GM18505 (cell line): ENCODE results near the gene CAV3.
A peak's percentile ranks its signal among the peaks of the same experiment; 100 is the strongest.

Experiments
- ATAC-seq: cut with Tn5 transposase; IDR thresholded peaks from one replicate; pipeline ENCODE4 v1.9.1; 2021; ENCODE audit not compliant: unreplicated experiment
- POLR2A ChIP-seq: IDR thresholded peaks from 4 replicates; pipeline ENCODE4 v1.6.1; 2011; ENCODE audit warnings: borderline replicate concordance; ENCODE audit not compliant: insufficient read depth, insufficient read length; ENCODE audit errors: extremely low read depth

Gene CAV3

DNA sequence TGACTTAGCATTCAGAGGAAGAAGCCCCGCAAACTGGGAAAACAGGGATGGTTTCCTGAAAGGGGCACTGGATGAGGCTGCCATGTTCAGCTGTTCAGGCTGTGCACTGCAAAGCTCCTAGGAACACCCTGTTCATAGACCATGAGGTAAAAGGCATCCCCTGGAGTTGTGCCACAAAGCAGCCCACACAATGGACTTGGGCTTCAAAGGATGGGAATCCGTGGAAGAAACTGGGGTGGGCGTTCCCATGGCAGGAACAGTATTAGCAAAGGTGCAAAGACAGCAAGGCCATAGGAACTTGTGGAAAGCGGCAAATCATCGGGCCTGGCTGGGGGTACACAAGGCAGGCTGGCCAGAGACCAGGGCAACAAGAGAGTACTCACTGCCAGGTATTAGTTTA lies 26.9 kb downstream of the CAV3 start:
- no peak for TF ChIP-seq POLR2A
- ATAC-seq: no peak

DNA sequence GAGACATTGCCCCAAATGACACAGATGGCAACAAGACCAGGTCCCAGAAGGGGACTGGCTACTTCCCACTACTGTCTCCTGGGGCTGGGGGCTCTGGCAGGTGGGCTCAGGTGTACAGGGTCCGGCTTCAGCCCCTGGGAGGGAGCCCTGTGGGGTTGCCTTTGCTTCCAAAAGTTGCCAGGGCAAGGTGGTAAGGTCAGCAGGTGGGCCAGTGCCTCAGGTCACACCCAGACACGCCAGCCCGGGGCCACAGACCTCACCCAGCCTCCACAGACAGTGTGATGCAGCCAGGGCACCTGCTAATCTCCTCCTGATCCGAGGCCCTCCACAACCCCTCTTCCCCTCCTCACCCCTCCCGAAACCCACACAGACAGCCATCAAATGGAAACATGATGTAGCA lies 28.3 kb downstream of the CAV3 start:
- no peak for ATAC-seq

DNA sequence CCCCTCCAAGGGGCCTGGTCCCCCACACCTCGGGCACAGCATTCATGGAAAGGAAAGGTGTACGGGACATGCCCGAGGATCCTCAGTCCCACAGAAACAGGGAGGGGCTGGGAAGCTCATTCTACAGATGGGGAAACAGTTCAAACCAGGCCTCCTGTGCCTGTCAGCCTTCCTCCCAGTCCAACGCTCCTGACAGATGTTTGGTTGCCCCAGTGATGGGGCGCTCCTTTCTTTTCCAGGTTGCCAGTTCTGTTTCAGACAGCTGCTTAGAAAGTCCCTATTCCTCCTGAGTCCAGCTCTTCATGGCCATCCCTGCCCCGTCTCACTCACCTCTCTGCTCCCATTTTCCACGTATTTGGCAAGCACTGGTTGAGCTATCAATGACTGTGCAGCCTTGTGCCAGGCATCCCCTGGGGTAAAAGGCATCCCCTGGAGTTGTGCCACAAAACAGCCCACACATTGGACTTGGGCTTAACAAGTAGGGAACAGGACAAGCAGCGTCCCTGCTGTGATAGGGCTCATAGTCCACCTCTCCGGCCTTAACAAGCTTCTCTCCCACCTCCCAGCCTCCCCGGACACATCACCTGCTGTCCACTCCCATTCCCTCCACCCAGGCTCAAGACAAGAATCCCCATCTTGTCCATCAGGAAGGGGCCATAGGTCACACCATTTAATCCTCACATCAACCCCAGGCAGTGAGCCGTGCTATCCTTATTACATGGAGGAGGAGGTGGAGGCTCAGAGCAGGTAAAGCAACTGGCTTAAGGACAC lies 29.2 kb downstream of the CAV3 start:
- no peak for ATAC-seq
- TF ChIP-seq POLR2A: no peak

More for the DNA sequence above, 28.3 kb downstream of the CAV3 start:
- no peak for TF ChIP-seq POLR2A

DNA sequence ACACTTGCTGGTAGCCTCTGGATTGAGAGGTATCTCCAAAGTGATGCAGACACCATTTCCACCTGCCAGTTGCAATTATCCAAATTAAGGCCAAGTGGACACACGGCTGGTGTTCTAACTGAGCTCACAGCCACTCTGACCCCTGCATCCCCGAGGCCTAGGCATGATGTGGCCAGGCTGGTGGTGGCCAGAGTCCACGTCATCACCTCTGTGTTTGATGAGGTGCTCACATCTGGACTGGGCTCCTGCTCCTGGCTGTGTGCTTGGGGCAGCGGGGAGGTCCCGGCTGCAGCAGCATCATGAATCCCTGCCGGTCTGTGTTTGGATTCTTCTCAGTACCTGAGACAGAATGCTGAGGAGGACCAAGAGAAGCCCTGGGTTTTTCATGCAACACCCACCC lies 30.9 kb downstream of the CAV3 start:
- ATAC-seq: no peak
- no peak for TF ChIP-seq POLR2A

DNA sequence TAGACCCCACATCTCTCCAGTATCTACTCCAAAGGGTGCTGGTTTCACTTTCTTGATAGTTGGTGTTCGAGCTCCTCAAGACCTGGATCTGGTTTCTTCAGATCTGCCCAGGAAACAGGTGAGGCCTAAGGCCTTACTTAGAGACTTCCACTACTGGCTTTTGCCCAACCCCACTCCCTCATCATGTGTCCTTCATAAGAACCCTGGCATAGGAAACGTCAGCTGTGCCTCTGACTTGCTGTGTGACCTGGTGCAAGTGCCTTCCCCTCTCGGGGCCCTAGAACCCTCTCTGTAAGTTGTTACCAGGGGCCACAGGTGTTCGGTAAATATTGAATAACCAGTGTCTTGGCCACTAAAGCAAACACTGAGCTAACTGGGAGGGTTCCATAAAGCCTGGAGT lies 31.9 kb downstream of the CAV3 start:
- no peak for TF ChIP-seq POLR2A
- no peak for ATAC-seq

DNA sequence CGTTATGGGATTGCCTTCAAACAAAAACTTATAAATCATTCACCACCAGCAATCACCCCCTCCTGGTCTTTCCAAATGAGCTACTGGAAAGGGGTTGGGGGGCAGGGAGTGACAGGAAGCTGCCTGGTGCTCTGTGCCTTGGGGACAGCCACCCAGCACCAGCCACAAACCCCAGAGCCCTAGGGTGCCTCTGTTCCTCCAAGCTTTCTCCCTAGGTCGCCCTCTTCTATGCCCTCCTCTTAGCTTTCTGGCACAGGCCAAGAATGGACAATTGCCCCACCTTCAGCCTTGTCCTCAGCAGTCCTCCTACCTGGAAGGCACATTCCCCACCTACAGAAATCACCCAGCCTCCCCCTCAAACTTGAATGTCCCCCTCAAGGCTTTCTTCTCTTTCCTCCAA lies 32.5 kb downstream of the CAV3 start:
- no peak for ATAC-seq
- no peak for TF ChIP-seq POLR2A

DNA sequence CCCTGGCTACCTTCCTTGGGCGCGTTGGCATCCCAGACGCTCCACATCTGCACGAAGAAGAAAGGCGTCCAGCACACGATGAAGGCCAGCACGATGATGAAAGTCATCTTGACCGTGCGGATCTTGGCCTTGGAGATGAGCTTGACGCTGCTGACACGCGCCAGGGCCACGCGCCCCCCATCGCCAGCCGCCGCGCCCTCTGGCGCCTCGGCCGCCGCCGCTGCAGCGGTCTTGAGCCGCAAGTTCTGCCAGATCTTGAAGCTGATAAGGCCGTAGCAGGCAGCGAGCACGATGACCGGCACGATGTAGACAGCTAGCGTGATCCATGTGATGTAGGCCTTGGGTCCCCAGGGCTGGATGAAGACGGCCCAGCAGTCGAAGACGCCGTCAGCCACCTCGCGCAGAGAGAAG lies 33.7 kb downstream of the CAV3 start:
- no peak for TF ChIP-seq POLR2A
- ATAC-seq: no peak

DNA sequence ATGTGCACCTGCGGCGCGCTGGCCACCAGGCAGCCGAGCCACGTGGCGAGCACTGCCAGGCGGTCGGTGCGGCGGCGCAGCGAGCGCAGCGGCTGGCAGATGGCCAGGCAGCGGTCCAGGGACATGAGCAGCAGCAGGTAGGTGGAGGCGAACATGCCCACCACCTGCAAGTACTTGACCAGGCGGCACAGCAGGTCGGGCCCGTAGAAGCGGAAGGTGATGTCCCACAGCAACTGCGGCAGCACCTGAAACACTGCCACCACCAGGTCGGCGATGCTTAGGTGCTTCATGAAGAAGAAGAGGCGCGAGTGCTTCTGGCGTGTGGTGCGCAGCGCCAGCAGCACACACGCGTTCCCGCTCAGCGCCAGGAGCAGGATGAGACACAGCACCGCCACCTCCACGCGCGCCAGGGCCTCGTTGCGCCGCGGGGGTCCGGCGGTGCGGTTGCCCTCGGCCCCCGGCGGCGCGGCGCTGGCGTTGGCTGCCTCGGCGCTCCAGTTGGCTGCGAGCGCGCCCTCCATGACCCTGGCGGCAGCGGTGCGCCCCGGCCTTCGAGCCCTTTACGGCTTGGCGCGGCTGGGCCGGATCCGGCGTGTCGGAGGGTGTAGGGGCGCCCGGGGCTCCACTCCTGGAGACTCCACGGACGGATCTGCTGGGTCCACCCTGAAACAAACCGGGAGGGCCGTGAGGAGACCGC lies 34.2 kb downstream of the CAV3 start:
- peak; percentile 47 for ATAC-seq
- no peak for TF ChIP-seq POLR2A

DNA sequence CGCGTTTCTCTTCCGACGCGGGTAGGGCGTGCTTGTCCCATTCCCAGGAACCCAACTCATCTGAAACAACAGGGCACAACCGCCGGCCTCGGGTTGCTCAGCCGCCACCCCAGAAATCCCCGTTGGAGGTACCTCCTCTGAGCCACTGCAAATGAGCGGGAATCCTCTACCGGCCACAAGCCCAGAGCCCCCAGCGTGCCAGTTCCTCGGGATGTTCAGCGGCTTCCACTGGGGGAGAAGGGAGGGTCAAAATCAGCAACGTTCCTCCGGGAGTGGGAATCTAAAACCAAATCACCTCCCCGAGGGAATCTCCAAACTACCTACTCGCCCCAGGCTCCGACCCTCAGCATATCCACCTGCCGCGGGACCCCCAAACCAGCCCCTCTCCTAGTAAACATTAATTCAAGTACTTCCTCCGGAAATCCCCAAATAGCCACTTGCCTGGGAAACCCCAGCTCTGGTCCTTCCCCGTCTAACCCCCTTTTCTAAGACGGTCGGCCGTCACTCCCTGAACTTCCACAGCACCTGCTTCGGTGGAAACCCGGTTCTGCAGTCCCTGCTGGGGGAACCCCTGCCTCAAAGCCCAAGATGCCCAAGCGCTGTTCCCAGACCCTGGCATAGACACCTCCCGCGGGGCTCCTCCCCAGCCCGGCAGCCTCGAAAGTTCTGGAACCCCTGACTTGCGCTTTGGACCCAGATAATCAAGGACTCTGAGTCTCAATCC lies 34.9 kb downstream of the CAV3 start:
- peak; percentile 17 for ATAC-seq
- no peak for TF ChIP-seq POLR2A

DNA sequence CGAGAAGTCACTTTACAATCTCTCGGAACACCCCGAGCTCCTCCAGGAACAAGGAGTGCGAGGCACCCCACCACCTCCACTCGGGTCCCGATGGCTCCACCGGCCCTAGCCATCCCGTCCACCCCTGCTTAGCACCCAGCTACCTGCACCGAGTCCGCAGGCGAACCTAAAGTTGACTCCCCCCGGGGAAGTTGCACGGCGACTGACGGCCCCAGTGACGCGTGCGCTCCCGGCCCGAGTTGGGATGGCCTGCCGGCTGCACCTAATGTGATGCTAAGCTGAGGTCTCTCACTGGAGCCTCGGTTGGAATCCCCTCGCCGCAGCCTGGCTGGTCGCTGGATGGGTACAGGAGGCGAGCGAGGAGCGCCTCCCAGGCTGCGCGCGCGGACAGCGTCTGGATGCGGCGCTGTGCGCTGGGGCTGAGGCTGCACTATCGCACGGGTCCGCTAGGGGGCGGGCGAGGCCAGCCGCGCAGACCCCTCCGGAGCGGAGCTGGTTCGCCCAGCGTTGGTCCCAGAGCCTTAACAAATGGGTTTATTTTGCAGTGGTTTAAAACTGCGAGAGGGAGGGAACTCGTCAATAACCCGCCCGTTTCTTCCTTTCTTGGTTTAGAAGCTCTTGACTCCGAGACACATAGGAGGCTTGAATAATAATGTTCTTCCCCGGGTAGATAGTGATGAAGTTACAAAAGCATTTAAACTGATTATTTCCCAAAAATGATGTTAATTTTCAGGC lies 35.7 kb downstream of the CAV3 start, which contains the start of gene OXTR:
OXTR (minus strand) TSS at position 526 of the 735 bp plus-strand sequence. CDS start 1,426 bp downstream, outside the sequence.
- peak; percentile 84 for ATAC-seq
- TF ChIP-seq POLR2A: no peak

DNA sequence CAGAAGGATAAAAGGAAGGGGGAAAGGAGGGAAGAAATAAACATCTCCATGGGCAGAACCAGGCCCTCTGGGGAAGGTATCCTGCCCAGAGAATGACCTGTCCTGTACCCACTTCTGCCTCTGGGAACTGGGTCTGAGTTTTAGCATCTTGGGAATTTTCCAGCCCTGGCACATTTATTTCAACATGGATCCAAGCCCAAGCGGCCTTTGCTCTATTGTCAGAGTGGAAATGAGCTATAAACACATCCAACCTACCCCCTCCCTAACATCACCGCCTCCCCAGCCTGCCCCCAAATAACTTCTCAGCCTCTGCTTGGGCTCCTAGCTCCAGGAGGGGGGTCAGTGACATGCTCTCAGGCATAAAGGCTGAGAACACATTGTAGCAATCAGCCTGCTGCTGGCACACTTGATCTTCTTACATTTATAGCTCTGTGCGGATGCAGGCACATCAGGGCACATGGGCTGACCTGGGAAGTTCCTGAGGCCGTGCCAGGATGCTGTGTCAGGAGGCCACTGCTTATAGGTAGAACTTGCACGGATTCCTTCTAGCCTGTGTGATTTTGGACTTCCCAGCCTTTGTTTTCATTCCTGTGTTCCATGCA lies 40.4 kb downstream of the CAV3 start:
- no peak for ATAC-seq
- no peak for TF ChIP-seq POLR2A

DNA sequence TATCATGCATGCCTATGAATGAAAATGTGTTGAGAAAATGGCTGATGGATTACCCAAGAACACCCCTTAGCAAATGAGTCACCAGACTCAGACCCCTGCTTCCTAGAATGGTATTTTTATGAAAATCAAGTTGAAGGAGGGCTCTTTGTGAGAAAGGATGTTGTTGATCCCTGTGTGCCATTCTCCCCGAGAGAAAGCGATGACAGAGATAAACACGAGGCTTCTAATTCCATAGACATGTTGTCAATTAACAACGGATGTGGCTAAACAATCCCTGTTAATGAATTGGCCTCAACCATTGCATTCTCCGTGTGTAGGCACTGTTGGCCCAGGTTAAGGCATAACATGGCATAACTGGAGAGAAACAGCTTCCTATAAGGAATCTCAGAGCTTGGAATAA lies 41.6 kb downstream of the CAV3 start:
- ATAC-seq: no peak
- no peak for TF ChIP-seq POLR2A
